Breast epithelium (tissue), 3 donors: Measurements from ENCODE around the gene FIG4.

ENCODE experiments used
- POLR2A ChIP-seq: fragments of 450-650 bp; IDR thresholded peaks from one replicate; pipeline ENCODE4 v1.6.1; 2016; ENCODE audit warnings: antibody characterized with exemption, mild to moderate bottlenecking, moderate library complexity
- POLR2AphosphoS5 ChIP-seq, 3 donors: sonication (generic); formaldehyde crosslinking; IDR thresholded peaks; one replicate each; pipeline ENCODE4 v1.6.1; 2017; ENCODE audit warnings: antibody characterized with exemption in 3 of 3
- TF ChIP-seq, protein P1 (sequence below), 3 donors: fragments of 450-650 bp; IDR thresholded peaks; one replicate each; pipeline ENCODE4 v1.5.1; 2016 to 2017; ENCODE audit warnings: antibody characterized with exemption in 3 of 3, mild to moderate bottlenecking in 3 of 3, moderate library complexity in 3 of 3

DNA sequence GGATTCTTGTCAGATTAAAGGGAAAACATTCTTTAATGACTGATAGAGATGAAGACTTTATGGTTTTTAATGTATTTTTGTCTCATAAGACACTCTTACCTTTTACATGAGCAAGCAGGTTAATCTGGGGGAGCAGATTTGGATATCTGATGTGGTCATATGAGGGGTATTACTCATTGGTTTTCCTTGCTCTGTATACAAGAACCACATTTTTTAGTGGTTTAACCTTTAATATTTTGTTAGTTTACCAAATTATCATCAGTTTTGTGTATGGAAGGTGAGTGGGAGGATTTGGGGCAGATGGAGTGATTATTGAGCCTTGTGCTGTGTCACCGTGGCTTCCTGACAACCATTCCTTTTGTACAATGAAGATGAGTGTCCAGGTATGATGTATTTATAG, 112.9 kb downstream of the FIG4 start:
- TF ChIP-seq POLR2A = no peak
- no peak for TF ChIP-seq POLR2AphosphoS5 (IDR thresholded peaks at IDR 0.05)
- TF ChIP-seq, protein P1, sequence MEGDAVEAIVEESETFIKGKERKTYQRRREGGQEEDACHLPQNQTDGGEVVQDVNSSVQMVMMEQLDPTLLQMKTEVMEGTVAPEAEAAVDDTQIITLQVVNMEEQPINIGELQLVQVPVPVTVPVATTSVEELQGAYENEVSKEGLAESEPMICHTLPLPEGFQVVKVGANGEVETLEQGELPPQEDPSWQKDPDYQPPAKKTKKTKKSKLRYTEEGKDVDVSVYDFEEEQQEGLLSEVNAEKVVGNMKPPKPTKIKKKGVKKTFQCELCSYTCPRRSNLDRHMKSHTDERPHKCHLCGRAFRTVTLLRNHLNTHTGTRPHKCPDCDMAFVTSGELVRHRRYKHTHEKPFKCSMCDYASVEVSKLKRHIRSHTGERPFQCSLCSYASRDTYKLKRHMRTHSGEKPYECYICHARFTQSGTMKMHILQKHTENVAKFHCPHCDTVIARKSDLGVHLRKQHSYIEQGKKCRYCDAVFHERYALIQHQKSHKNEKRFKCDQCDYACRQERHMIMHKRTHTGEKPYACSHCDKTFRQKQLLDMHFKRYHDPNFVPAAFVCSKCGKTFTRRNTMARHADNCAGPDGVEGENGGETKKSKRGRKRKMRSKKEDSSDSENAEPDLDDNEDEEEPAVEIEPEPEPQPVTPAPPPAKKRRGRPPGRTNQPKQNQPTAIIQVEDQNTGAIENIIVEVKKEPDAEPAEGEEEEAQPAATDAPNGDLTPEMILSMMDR (IDR thresholded peaks at IDR 0.05) = no peak
